Neural cell (in vitro differentiated cells): ENCODE results near the gene TCIRG1.

Experiments used
- CTCF ChIP-seq: fragments of 450-650 bp; IDR thresholded peaks from 2 replicates; pipeline ENCODE4 v1.5.1; 2014; ENCODE audit warnings: antibody characterized with exemption, mild to moderate bottlenecking, moderate library complexity; ENCODE audit not compliant: poor library complexity, severe bottlenecking
- EP300 ChIP-seq: fragments of 450-650 bp; conservative IDR thresholded peaks from 2 replicates; pipeline ENCODE4 v1.6.1; 2014; ENCODE audit warnings: antibody characterized with exemption, mild to moderate bottlenecking, moderate library complexity; ENCODE audit not compliant: poor library complexity, severe bottlenecking
- MXI1 ChIP-seq: fragments of 450-650 bp; conservative IDR thresholded peaks from 2 replicates; pipeline ENCODE4 v1.6.1; 2014; ENCODE audit warnings: antibody characterized with exemption, mild to moderate bottlenecking; ENCODE audit not compliant: poor library complexity, severe bottlenecking
- TAF1 ChIP-seq: IDR thresholded peaks from 2 replicates; pipeline ENCODE4 v1.6.1; 2012; ENCODE audit warnings: low read depth

DNA sequence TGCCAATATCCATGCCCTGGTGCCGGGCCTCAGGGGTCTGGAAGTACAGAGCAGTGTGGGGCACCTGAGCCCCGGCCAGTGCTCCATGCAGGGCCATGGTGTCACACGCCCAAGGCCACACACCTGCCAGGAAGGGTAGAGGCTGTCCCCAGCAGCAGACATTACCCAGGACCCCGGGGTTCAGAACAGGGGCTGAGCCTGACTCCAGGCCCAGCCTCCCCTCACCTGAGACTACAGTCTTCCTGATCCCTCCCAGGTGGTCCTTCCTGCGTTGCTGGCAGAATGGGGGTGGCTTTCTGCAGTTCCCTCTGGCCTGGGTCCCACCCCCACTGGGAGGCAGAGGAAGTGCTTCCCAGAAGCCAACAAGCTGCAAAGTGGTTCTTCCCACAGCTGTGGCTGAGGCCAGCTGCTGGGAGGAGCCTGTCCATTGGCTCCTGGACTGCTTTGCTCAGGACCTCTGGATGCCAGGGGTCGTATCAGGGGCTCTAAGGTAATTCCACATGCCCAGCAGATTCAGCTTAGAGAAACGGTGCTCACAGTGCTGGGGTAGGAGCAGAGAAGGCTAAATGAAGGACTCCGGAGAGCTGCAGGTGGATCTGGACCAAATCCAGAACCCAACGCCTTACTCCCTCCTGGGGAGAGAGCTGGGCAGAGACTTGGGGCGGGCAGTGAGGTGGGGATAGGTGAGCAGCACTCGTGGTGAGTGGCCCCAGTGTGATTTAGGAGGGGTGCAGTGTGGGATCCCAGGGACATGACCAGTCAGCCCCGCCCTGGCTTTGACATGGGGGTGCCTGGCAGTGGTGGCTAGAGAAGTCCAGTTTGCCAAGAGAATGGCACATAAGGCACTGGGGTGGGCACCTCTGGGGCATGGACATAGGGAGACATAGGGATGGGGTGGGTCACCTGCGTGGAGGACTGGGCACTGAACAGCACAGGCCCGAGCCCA is 12.6 kb downstream of the TCIRG1 start:
- TF ChIP-seq CTCF (no peak), TAF1 (no peak), MXI1 (no peak), EP300 (no peak)
